ENCODE data around the gene INPP4B.

The INPP4B gene

GRCh38 chr4:142231787-142232186 lies 614.3 kb downstream of the INPP4B start:
- no peak for ATAC-seq (ENCODE audit: low read depth)
- Histone ChIP-seq H3K4me3 (ENCODE audit: severe bottlenecking) (no peak overlapping the region), H3K9me3 (ENCODE audit: severe bottlenecking) (no peaks in the 10 kb centered on the region), H3K4me1 (ENCODE audit: insufficient read depth, poor library complexity, severe bottlenecking) (peaks cover 10% of the 10 kb centered on the region), H3K27me3 (ENCODE audit: insufficient read depth, poor library complexity, severe bottlenecking) (no peaks in the 10 kb centered on the region), H3K27ac (ENCODE audit: poor library complexity, severe bottlenecking) (no peak overlapping the region), H3K36me3 (ENCODE audit: low read depth) (peaks cover 34% of the 10 kb centered on the region)
- no peak for TF ChIP-seq CTCF (IDR thresholded peaks at IDR 0.05; ENCODE audit: poor library complexity, severe bottlenecking)
- no peak for DNase-seq (ENCODE audit: low spot score)

GRCh38 chr4:142230991-142231390 lies 615.1 kb downstream of the INPP4B start:
- H3K27ac ChIP-seq (ENCODE audit: poor library complexity, severe bottlenecking): no peak overlapping the region
- H3K9me3 ChIP-seq (ENCODE audit: severe bottlenecking): no peaks in the 10 kb centered on the region
- H3K27me3 ChIP-seq (ENCODE audit: insufficient read depth, poor library complexity, severe bottlenecking): no peaks in the 10 kb centered on the region
- peaks cover 26% of the 10 kb centered on the region for H3K36me3 ChIP-seq (ENCODE audit: low read depth)
- no peak overlapping the region for H3K4me3 ChIP-seq (ENCODE audit: severe bottlenecking)
- H3K4me1 ChIP-seq (ENCODE audit: insufficient read depth, poor library complexity, severe bottlenecking): peaks cover 2% of the 10 kb centered on the region
- DNase-seq (ENCODE audit: low spot score): no peak
- no peak for ATAC-seq (ENCODE audit: low read depth)
- peak; percentile 7 for TF ChIP-seq CTCF (IDR thresholded peaks at IDR 0.05; ENCODE audit: poor library complexity, severe bottlenecking)

GRCh38 chr4:142226014-142226413 lies 620.1 kb downstream of the INPP4B start:
- ATAC-seq (ENCODE audit: low read depth) (no peak), DNase-seq (ENCODE audit: low spot score) (no peak)
- Histone ChIP-seq H3K27ac (ENCODE audit: poor library complexity, severe bottlenecking) (no peak overlapping the region), H3K27me3 (ENCODE audit: insufficient read depth, poor library complexity, severe bottlenecking) (no peaks in the 10 kb centered on the region), H3K4me3 (ENCODE audit: severe bottlenecking) (no peak overlapping the region), H3K4me1 (ENCODE audit: insufficient read depth, poor library complexity, severe bottlenecking) (no peaks in the 10 kb centered on the region), H3K9me3 (ENCODE audit: severe bottlenecking) (no peaks in the 10 kb centered on the region), H3K36me3 (ENCODE audit: low read depth) (peaks cover 12% of the 10 kb centered on the region; the same call in 1 of the 2 replicates)
- no peak for TF ChIP-seq CTCF (IDR thresholded peaks at IDR 0.05; ENCODE audit: poor library complexity, severe bottlenecking)

- ATAC-seq (ENCODE audit: low read depth) (peak; percentile 60; the same call in 2 of the 3 replicates), DNase-seq (ENCODE audit: low spot score) (no peak)
- no peak overlapping the region for H3K4me3 ChIP-seq (ENCODE audit: severe bottlenecking)
- H3K27ac ChIP-seq (ENCODE audit: poor library complexity, severe bottlenecking): no peak overlapping the region
- no peaks in the 10 kb centered on the region for H3K9me3 ChIP-seq (ENCODE audit: severe bottlenecking)
- H3K27me3 ChIP-seq (ENCODE audit: insufficient read depth, poor library complexity, severe bottlenecking): no peaks in the 10 kb centered on the region
- H3K4me1 ChIP-seq (ENCODE audit: insufficient read depth, poor library complexity, severe bottlenecking): no peaks in the 10 kb centered on the region
- peaks cover 6% of the 10 kb centered on the region; the same call in 1 of the 2 replicates for H3K36me3 ChIP-seq (ENCODE audit: low read depth)
- no peak for TF ChIP-seq CTCF (IDR thresholded peaks at IDR 0.05; ENCODE audit: poor library complexity, severe bottlenecking)
Measured at GRCh38 chr4:142222127-142222526, 624.0 kb downstream of the INPP4B start.

- DNase-seq (ENCODE audit: low spot score): no peak
- Histone ChIP-seq H3K4me3 (ENCODE audit: severe bottlenecking) (no peak overlapping the region), H3K27me3 (ENCODE audit: insufficient read depth, poor library complexity, severe bottlenecking) (no peaks in the 10 kb centered on the region), H3K36me3 (ENCODE audit: low read depth) (0 out of 2 replicates have a peak, but pooled peaks cover 3% of the 10 kb centered on the region), H3K9me3 (ENCODE audit: severe bottlenecking) (no peaks in the 10 kb centered on the region), H3K27ac (ENCODE audit: poor library complexity, severe bottlenecking) (no peak overlapping the region), H3K4me1 (ENCODE audit: insufficient read depth, poor library complexity, severe bottlenecking) (no peaks in the 10 kb centered on the region)
- TF ChIP-seq CTCF (IDR thresholded peaks at IDR 0.05; ENCODE audit: poor library complexity, severe bottlenecking): no peak
- no peak for ATAC-seq (ENCODE audit: low read depth)
Measured at GRCh38 chr4:142218726-142219125, 627.4 kb downstream of the INPP4B start.

All from RWPE2 (cell line).